Esophagus squamous epithelium (tissue), 5 donors: ENCODE data around the gene MAGEA4. TPM values are rescaled to one million over a fixed set of nuclear protein-coding genes. Genes with fewer than 3 reads are reported as not detected.

Experiments
- DNase-seq: peaks from one replicate; lab custom pipeline; 2025; lab: John Stamatoyannopoulos, UW
- H3K27ac ChIP-seq, 4 donors: fragments of 200-600 bp; sonication (generic); one replicate each; pipeline ENCODE4 v1.5.1; 2016 to 2019; ENCODE audit warnings: mild to moderate bottlenecking in 1 of 4
- H3K27me3 ChIP-seq, 4 donors: fragments of 200-600 bp; sonication (generic); 1 replicate in 3 of 4; 2 replicates in 1 of 4; pipeline versions ENCODE4 v1.5.1 to v1.6.0; 2017 to 2021; ENCODE audit warnings: antibody characterized with exemption in 1 of 4
- H3K36me3 ChIP-seq, 3 donors: fragments of 200-600 bp; sonication (generic); one replicate each; pipeline ENCODE4 v1.5.1; 2016 to 2019
- H3K4me1 ChIP-seq, 3 donors: fragments of 200-600 bp; sonication (generic); one replicate each; pipeline ENCODE4 v1.5.1; 2017 to 2019
- H3K4me3 ChIP-seq, 4 donors: fragments of 200-600 bp; sonication (generic); 1 replicate in 3 of 4; 2 replicates in 1 of 4; pipeline ENCODE4 v1.5.1; 2016 to 2019; ENCODE audit warnings: mild to moderate bottlenecking in 2 of 4, moderate library complexity in 1 of 4
- H3K9me3 ChIP-seq, 3 donors: fragments of 200-600 bp; sonication (generic); one replicate each; pipeline ENCODE4 v1.5.1; 2016 to 2019
- CTCF ChIP-seq, 6 experiments: fragments of 450-650 bp in 4 of 6; fragments of 200-600 bp in 2 of 6; sonication (generic) in 2 of 6; IDR thresholded peaks; one replicate each; pipeline ENCODE4 v1.5.1; 2016 to 2019; ENCODE audit warnings: antibody characterized with exemption in 6 of 6, mild to moderate bottlenecking in 4 of 6, moderate library complexity in 4 of 6
- POLR2A ChIP-seq, 4 donors: fragments of 450-650 bp; IDR thresholded peaks; one replicate each; pipeline ENCODE4 v1.6.1; 2017; ENCODE audit warnings: antibody characterized with exemption in 4 of 4, mild to moderate bottlenecking in 4 of 4, moderate library complexity in 3 of 4
- WGBS, 2 donors: methylation state at CpG; one replicate each; pipeline ENCODE4 v1.1.5; 2018; 5-methylcytosine and 5-hydroxymethylcytosine counted together
- intact Hi-C: fragments of 100-400 bp; cut with DNase I; formaldehyde crosslinking; loops from one replicate; pipeline ENCODE4 v1.15.0; 2022
- total RNA-seq, 4 donors: library from RNA; depleted of rRNA; stranded (reverse); fragments of >200 nt; gene quantifications; one replicate each; pipeline ENCODE4 v1.1.0, GENCODE V29; 2016
- donor health status: DM: yes; HTN: yes; CAD: no.

MAGEA4 gene, protein sequence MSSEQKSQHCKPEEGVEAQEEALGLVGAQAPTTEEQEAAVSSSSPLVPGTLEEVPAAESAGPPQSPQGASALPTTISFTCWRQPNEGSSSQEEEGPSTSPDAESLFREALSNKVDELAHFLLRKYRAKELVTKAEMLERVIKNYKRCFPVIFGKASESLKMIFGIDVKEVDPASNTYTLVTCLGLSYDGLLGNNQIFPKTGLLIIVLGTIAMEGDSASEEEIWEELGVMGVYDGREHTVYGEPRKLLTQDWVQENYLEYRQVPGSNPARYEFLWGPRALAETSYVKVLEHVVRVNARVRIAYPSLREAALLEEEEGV
- not detected for total RNA-seq

- Histone ChIP-seq H3K27me3 (no peaks in the 10 kb centered on the region), H3K9me3 (no peaks in the 10 kb centered on the region), H3K36me3 (no peaks in the 10 kb centered on the region), H3K27ac (no peak within 1 kb of the TSS), H3K4me3 (no peak within 1 kb of the TSS), H3K4me1 (no peaks in the 10 kb centered on the region)
- DNase-seq, result no peak
- intact Hi-C loops, result no loop called here
- WGBS, 2 donors, result 87% methylated on average over 6 of the region's 11 CpGs; no CpG with 5 or more reads in 1 of the 2 donors
- TF ChIP-seq POLR2A (IDR thresholded peaks at IDR 0.05), result no peak
- TF ChIP-seq CTCF (IDR thresholded peaks at IDR 0.05), result no peak
Observed at GRCh38 chrX:151912780-151913179, at the start of gene MAGEA4. Gene MAGEA4, plus strand, starts transcription at chrX:151912889. Its CDS starts 10,776 bp downstream, at chrX:151923665.

- 25 to 32% methylated on average over 1 of the region's 1 CpG for WGBS, 2 donors
- no peaks in the 10 kb centered on the region for H3K27me3 ChIP-seq
- intact Hi-C loops, result no loop called here
- H3K36me3 ChIP-seq, result no peaks in the 10 kb centered on the region
- no peak for DNase-seq
- H3K27ac ChIP-seq, result no peak overlapping the region
- H3K4me3 ChIP-seq, result no peak overlapping the region
- TF ChIP-seq POLR2A (IDR thresholded peaks at IDR 0.05) (no peak), CTCF (IDR thresholded peaks at IDR 0.05) (no peak)
- H3K9me3 ChIP-seq, result no peaks in the 10 kb centered on the region
- no peaks in the 10 kb centered on the region for H3K4me1 ChIP-seq
Observed at GRCh38 chrX:151870602-151871001, 42.1 kb upstream of the MAGEA4 start.

- H3K4me3 ChIP-seq, result no peak overlapping the region
- H3K4me1 ChIP-seq, result no peaks in the 10 kb centered on the region
- WGBS, 2 donors, result 49% methylated on average over 3 of the region's 3 CpGs; no CpG with 5 or more reads in 1 of the 2 donors
- intact Hi-C loops, result no loop called here
- TF ChIP-seq CTCF (IDR thresholded peaks at IDR 0.05) (no peak), POLR2A (IDR thresholded peaks at IDR 0.05) (no peak)
- H3K9me3 ChIP-seq, result no peaks in the 10 kb centered on the region
- no peaks in the 10 kb centered on the region for H3K36me3 ChIP-seq
- H3K27ac ChIP-seq, result no peak overlapping the region
- no peak for DNase-seq
- H3K27me3 ChIP-seq, result no peaks in the 10 kb centered on the region
Observed at GRCh38 chrX:151871244-151871643, 41.4 kb upstream of the MAGEA4 start.

- Histone ChIP-seq H3K4me1 (no peaks in the 10 kb centered on the region), H3K27ac (no peak overlapping the region), H3K36me3 (no peaks in the 10 kb centered on the region), H3K9me3 (no peaks in the 10 kb centered on the region), H3K4me3 (no peak overlapping the region), H3K27me3 (no peaks in the 10 kb centered on the region)
- no peak for DNase-seq
- WGBS, 2 donors, result 35 to 60% methylated on average over 1 to 2 of the region's 2 CpGs
- TF ChIP-seq POLR2A (IDR thresholded peaks at IDR 0.05), result no peak
- intact Hi-C loops, result no loop called here
Observed at GRCh38 chrX:151873096-151873495, 39.6 kb upstream of the MAGEA4 start.

DNA sequence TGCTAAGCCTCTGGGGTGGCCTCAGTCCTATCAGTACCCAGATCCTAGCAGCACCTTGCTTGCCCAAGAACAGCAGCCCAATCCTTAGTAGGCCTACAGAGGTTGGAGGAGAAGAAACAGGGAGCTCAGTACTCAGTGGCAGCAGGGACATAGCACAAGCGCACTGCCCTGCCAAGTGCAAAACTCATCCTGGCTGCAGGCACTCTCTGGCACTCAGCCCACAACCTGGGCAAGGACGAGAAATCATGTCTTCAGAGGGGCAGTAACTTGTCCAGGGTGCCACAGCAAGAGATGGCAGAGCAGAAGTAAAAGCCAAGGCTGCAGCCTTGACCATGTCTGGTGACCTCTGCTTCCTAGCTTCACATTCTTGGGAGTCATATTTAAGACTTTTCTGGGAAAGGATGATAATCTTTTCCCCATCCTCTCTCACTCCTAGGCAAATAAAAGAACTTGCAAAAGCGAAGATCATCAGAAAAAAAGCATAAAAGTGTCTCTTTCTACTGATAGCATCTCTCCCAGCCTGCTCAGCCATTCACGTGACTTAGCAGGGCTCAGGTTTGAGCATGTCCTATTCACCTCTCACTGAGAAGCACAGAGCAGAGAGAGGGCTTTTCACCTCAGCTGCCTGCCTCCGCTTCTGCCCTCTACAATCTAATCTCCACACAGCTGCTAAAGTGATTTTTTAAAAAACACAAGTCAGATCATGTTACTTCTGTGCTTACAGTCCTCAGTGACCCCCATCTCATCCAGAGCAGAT, 37.2 kb upstream of the MAGEA4 start:
- 20 to 37% methylated on average over 1 to 5 of the region's 5 CpGs for WGBS, 2 donors
- intact Hi-C loops, result no loop called here
- TF ChIP-seq CTCF (IDR thresholded peaks at IDR 0.05) (no peak), POLR2A (IDR thresholded peaks at IDR 0.05) (no peak)
- no peak overlapping the region for H3K27ac ChIP-seq
- H3K4me3 ChIP-seq, result no peak overlapping the region
- H3K27me3 ChIP-seq, result no peaks in the 10 kb centered on the region
- H3K36me3 ChIP-seq, result no peaks in the 10 kb centered on the region
- DNase-seq, result no peak
- no peaks in the 10 kb centered on the region for H3K4me1 ChIP-seq
- H3K9me3 ChIP-seq, result no peaks in the 10 kb centered on the region
